PFSK-1 (cell line): ENCODE results near the gene PARD3B.

Source experiments
- FOXP2 ChIP-seq: optimal IDR thresholded peaks from 2 replicates; pipeline ENCODE3; 2011; ENCODE audit warnings: borderline replicate concordance, control low read depth, inconsistent platforms; ENCODE audit not compliant: insufficient read depth; ENCODE audit errors: extremely low read length, extremely low read depth
- POLR2AphosphoS5 ChIP-seq: IDR thresholded peaks from 2 replicates; pipeline ENCODE4 v1.6.1; 2012; ENCODE audit warnings: low read depth, mild to moderate bottlenecking, control low read depth, low read length, moderate library complexity
- SIN3A ChIP-seq: IDR thresholded peaks from 2 replicates; pipeline ENCODE4 v1.6.1; 2012; ENCODE audit warnings: mild to moderate bottlenecking, low read length, moderate library complexity, borderline replicate concordance; ENCODE audit not compliant: insufficient read depth
- TAF1 ChIP-seq: IDR thresholded peaks from 2 replicates; pipeline ENCODE4 v1.6.1; 2012; ENCODE audit warnings: low read length, control low read depth, borderline replicate concordance; ENCODE audit not compliant: insufficient read depth
- TF ChIP-seq, protein P1 (sequence below), 2 experiments: IDR thresholded peaks; 2 replicates each; pipeline versions ENCODE4 v1.6.1 to v1.8.0; 2011 to 2012; ENCODE audit warnings: low read depth in 2 of 2, low read length in 2 of 2, control low read depth in 1 of 2, inconsistent platforms in 1 of 2, mild to moderate bottlenecking in 1 of 2, moderate library complexity in 1 of 2; ENCODE audit not compliant: insufficient read depth in 1 of 2

PARD3B gene

GRCh38 chr2:204791230-204791629 lies 246.0 kb downstream of the PARD3B start:
- TF ChIP-seq FOXP2, result no peak
- no peak for TF ChIP-seq SIN3A
- no peak for TF ChIP-seq TAF1
- TF ChIP-seq, protein P1, sequence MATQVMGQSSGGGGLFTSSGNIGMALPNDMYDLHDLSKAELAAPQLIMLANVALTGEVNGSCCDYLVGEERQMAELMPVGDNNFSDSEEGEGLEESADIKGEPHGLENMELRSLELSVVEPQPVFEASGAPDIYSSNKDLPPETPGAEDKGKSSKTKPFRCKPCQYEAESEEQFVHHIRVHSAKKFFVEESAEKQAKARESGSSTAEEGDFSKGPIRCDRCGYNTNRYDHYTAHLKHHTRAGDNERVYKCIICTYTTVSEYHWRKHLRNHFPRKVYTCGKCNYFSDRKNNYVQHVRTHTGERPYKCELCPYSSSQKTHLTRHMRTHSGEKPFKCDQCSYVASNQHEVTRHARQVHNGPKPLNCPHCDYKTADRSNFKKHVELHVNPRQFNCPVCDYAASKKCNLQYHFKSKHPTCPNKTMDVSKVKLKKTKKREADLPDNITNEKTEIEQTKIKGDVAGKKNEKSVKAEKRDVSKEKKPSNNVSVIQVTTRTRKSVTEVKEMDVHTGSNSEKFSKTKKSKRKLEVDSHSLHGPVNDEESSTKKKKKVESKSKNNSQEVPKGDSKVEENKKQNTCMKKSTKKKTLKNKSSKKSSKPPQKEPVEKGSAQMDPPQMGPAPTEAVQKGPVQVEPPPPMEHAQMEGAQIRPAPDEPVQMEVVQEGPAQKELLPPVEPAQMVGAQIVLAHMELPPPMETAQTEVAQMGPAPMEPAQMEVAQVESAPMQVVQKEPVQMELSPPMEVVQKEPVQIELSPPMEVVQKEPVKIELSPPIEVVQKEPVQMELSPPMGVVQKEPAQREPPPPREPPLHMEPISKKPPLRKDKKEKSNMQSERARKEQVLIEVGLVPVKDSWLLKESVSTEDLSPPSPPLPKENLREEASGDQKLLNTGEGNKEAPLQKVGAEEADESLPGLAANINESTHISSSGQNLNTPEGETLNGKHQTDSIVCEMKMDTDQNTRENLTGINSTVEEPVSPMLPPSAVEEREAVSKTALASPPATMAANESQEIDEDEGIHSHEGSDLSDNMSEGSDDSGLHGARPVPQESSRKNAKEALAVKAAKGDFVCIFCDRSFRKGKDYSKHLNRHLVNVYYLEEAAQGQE (IDR thresholded peaks at IDR 0.05; ENCODE audit: insufficient read depth in 1 of 2, low read depth in 2 of 2, low read length in 2 of 2), result no peak
- no peak for TF ChIP-seq POLR2AphosphoS5

DNA sequence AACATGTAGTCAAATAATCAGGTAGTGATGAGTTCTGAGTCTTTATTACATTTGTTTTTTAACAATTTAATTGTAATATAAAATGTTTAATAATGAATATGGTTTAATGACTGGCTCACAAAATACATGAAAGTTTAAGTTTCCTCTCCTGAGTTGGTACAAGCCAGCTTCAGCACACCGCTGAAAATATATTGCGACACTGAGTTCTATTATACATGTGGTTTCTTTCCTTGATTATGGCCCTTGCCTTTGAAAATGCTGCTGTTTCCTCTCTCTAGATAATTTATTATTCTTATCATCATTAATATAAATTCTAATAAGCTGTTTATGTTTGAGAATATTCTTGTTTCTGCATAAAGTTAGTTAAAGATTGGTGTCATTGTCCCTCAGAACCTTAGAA lies 249.3 kb downstream of the PARD3B start:
- TF ChIP-seq, protein P1 (IDR thresholded peaks at IDR 0.05; ENCODE audit: insufficient read depth in 1 of 2, low read depth in 2 of 2, low read length in 2 of 2), result no peak
- TF ChIP-seq SIN3A, result no peak
- TF ChIP-seq FOXP2, result no peak
- TF ChIP-seq TAF1, result no peak

DNA sequence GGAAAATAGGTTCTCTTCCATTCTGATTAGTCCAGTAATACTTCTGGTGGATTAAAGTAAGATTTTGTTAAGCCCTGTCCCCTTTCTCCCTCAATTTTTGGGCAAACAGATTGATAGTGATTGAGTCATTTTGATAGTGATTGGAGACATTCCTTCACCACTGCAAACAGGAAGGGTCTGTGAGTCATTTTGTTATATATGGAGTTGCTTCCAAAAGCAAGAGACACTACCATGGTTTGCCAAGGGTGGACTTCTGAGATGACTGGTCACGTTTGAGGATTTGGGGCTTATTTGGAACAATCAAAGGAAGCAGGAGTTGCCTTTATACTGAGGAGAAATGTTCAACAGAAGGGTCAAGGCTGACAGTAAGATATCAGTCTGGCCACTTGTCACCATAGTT lies 249.9 kb downstream of the PARD3B start:
- TF ChIP-seq TAF1, result no peak

GRCh38 chr2:204796581-204796980 lies 251.3 kb downstream of the PARD3B start:
- TF ChIP-seq, protein P1 (IDR thresholded peaks at IDR 0.05; ENCODE audit: insufficient read depth in 1 of 2, low read depth in 2 of 2, low read length in 2 of 2), result no peak
- TF ChIP-seq FOXP2, result no peak
- TF ChIP-seq POLR2AphosphoS5, result no peak
- no peak for TF ChIP-seq TAF1
- no peak for TF ChIP-seq SIN3A

GRCh38 chr2:204799791-204800190 lies 254.5 kb downstream of the PARD3B start:
- TF ChIP-seq FOXP2 (no peak), POLR2AphosphoS5 (no peak), TAF1 (no peak), SIN3A (no peak)
- TF ChIP-seq, protein P1 (IDR thresholded peaks at IDR 0.05; ENCODE audit: insufficient read depth in 1 of 2, low read depth in 2 of 2, low read length in 2 of 2), result no peak
